ENCODE data around the gene SLC6A12. TPM values are rescaled to one million over a fixed set of nuclear protein-coding genes. Genes with fewer than 3 reads are reported as not detected.

SLC6A12 gene
- total RNA-seq, 1 experiment from 2014 or later = 0.79 TPM

GRCh38 chr12:179885-180284, 34.1 kb downstream of the SLC6A12 start (continued):
- TF ChIP-seq IRF1 (CRISPR knock-in tag; IDR thresholded peaks at IDR 0.05) = no peak
- TF ChIP-seq, protein P1, sequence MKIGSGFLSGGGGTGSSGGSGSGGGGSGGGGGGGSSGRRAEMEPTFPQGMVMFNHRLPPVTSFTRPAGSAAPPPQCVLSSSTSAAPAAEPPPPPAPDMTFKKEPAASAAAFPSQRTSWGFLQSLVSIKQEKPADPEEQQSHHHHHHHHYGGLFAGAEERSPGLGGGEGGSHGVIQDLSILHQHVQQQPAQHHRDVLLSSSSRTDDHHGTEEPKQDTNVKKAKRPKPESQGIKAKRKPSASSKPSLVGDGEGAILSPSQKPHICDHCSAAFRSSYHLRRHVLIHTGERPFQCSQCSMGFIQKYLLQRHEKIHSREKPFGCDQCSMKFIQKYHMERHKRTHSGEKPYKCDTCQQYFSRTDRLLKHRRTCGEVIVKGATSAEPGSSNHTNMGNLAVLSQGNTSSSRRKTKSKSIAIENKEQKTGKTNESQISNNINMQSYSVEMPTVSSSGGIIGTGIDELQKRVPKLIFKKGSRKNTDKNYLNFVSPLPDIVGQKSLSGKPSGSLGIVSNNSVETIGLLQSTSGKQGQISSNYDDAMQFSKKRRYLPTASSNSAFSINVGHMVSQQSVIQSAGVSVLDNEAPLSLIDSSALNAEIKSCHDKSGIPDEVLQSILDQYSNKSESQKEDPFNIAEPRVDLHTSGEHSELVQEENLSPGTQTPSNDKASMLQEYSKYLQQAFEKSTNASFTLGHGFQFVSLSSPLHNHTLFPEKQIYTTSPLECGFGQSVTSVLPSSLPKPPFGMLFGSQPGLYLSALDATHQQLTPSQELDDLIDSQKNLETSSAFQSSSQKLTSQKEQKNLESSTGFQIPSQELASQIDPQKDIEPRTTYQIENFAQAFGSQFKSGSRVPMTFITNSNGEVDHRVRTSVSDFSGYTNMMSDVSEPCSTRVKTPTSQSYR (CRISPR knock-in tag; IDR thresholded peaks at IDR 0.05) = no peak
- TF ChIP-seq, protein P2, sequence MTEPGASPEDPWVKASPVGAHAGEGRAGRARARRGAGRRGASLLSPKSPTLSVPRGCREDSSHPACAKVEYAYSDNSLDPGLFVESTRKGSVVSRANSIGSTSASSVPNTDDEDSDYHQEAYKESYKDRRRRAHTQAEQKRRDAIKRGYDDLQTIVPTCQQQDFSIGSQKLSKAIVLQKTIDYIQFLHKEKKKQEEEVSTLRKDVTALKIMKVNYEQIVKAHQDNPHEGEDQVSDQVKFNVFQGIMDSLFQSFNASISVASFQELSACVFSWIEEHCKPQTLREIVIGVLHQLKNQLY (CRISPR knock-in tag; IDR thresholded peaks at IDR 0.05) = no peak

DNA sequence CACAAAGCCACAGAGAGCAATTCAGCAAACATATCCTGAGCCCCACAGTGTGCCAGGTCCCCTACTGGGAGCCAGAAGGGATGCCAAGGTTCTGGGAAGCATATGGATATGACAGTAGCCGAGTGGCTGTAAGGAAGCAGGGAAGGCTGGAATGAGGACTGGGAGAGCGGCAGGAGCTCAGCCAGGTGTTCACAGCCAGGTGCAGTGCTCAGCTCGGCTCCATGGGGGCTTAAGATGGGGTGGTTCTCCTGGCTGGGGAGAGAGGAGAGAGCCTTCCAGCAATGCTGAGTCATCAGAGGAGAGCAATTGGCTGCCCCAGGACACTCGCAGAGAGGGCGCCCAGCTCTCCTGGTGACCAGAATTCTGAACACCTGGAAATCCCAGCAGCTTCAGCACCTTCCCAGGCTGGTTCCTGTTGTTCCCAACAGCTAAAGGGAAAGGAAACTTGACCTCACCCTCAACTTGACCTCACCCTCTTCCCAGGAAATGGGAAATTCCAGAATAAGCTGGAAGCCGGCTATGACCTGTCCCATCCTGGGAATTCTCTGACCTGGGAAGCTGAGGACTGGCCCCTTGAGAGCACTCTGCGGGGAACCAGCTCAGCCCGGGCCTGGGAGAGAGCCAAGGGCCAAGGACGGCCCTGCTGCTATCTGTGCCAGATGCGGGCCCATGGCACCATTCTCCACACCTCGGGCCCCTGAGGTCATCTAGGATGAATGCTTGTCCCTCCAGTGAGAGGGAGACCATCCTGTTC, 34.6 kb downstream of the SLC6A12 start:
- ChIA-PET CTCF (interaction anchor here (1.6 to 4.0 kb wide), 6 partner anchors 9 to 40 kb away, joined by 4 to 36 read pairs (median 14); no protein-coding TSS in a partner anchor), POLR2A (interaction anchor here (0.6 kb wide), 1 partner anchor 20 kb away, joined by 3 read pairs; no protein-coding TSS in a partner anchor)
- TF ChIP-seq NFE2L1 (CRISPR knock-in tag; IDR thresholded peaks at IDR 0.05) (0 out of 2 replicates have a peak, but pooled peaks have one; percentile 42), FOXJ3 (CRISPR knock-in tag; IDR thresholded peaks at IDR 0.05; ENCODE audit: borderline replicate concordance) (no peak), ZNF423 (CRISPR knock-in tag; IDR thresholded peaks at IDR 0.05) (peak; percentile 48), HMGA2 (CRISPR knock-in tag; IDR thresholded peaks at IDR 0.05) (no peak)
- DNase-seq (ENCODE audit: low spot score) (no peak), ATAC-seq (no peak; the same call in 1 of the 2 replicates)
- Mint-ChIP-seq H3K36me3 (no peaks in the 10 kb centered on the region), H3K9me3 (no peaks in the 10 kb centered on the region), H3K27ac (no peak overlapping the region), H3K4me1 (peaks cover 20% of the 10 kb centered on the region), H3K27me3 (ENCODE audit: low read depth) (no peaks in the 10 kb centered on the region; the same call in 1 of the 2 replicates), H3K4me3 (no peak overlapping the region)

GRCh38 chr12:178829-179109, 35.2 kb downstream of the SLC6A12 start:
- no peak overlapping the region for H3K27ac Mint-ChIP-seq
- H3K4me1 Mint-ChIP-seq = peaks cover 20% of the 10 kb centered on the region
- H3K9me3 Mint-ChIP-seq = no peaks in the 10 kb centered on the region
- H3K27me3 Mint-ChIP-seq (ENCODE audit: low read depth) = no peaks in the 10 kb centered on the region; the same call in 1 of the 2 replicates
- H3K4me3 Mint-ChIP-seq = no peak overlapping the region
- ChIA-PET POLR2A (interaction anchor here (0.6 kb wide), 1 partner anchor 21 kb away, joined by 3 read pairs; no protein-coding TSS in a partner anchor), CTCF (interaction anchor here (1.6 to 4.0 kb wide), 6 partner anchors 9 to 41 kb away, joined by 4 to 36 read pairs (median 14); no protein-coding TSS in a partner anchor)
- DNase-seq (ENCODE audit: low spot score) (no peak), ATAC-seq (no peak; the same call in none of the 2 replicates)
- no peaks in the 10 kb centered on the region for H3K36me3 Mint-ChIP-seq
- no peak for TF ChIP-seq NR1H2 (CRISPR knock-in tag; IDR thresholded peaks at IDR 0.05)
- no peak for TF ChIP-seq OVOL2 (CRISPR knock-in tag; IDR thresholded peaks at IDR 0.05; ENCODE audit: borderline replicate concordance)
- no peak for TF ChIP-seq HMGXB4 (CRISPR knock-in tag; IDR thresholded peaks at IDR 0.05)
- TF ChIP-seq ZNF317 (CRISPR knock-in tag; IDR thresholded peaks at IDR 0.05; ENCODE audit: borderline replicate concordance, low read depth) = no peak
- TF ChIP-seq HMGA2 (CRISPR knock-in tag; IDR thresholded peaks at IDR 0.05) = no peak
- TF ChIP-seq JAZF1 (CRISPR knock-in tag; IDR thresholded peaks at IDR 0.05) = no peak
- no peak for TF ChIP-seq MYBL2 (CRISPR knock-in tag; IDR thresholded peaks at IDR 0.05)
- TF ChIP-seq, protein P3, sequence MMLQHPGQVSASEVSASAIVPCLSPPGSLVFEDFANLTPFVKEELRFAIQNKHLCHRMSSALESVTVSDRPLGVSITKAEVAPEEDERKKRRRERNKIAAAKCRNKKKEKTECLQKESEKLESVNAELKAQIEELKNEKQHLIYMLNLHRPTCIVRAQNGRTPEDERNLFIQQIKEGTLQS (CRISPR knock-in tag; conservative IDR thresholded peaks at IDR 0.05) = no peak
- TF ChIP-seq FOXP1 (CRISPR knock-in tag; IDR thresholded peaks at IDR 0.05; ENCODE audit: borderline replicate concordance) = no peak
- TF ChIP-seq, protein P4, sequence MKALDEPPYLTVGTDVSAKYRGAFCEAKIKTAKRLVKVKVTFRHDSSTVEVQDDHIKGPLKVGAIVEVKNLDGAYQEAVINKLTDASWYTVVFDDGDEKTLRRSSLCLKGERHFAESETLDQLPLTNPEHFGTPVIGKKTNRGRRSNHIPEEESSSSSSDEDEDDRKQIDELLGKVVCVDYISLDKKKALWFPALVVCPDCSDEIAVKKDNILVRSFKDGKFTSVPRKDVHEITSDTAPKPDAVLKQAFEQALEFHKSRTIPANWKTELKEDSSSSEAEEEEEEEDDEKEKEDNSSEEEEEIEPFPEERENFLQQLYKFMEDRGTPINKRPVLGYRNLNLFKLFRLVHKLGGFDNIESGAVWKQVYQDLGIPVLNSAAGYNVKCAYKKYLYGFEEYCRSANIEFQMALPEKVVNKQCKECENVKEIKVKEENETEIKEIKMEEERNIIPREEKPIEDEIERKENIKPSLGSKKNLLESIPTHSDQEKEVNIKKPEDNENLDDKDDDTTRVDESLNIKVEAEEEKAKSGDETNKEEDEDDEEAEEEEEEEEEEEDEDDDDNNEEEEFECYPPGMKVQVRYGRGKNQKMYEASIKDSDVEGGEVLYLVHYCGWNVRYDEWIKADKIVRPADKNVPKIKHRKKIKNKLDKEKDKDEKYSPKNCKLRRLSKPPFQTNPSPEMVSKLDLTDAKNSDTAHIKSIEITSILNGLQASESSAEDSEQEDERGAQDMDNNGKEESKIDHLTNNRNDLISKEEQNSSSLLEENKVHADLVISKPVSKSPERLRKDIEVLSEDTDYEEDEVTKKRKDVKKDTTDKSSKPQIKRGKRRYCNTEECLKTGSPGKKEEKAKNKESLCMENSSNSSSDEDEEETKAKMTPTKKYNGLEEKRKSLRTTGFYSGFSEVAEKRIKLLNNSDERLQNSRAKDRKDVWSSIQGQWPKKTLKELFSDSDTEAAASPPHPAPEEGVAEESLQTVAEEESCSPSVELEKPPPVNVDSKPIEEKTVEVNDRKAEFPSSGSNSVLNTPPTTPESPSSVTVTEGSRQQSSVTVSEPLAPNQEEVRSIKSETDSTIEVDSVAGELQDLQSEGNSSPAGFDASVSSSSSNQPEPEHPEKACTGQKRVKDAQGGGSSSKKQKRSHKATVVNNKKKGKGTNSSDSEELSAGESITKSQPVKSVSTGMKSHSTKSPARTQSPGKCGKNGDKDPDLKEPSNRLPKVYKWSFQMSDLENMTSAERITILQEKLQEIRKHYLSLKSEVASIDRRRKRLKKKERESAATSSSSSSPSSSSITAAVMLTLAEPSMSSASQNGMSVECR (CRISPR knock-in tag; IDR thresholded peaks at IDR 0.05; ENCODE audit: borderline replicate concordance) = no peak
- TF ChIP-seq SMAD3 (CRISPR knock-in tag; IDR thresholded peaks at IDR 0.05; ENCODE audit: borderline replicate concordance) = no peak
- TF ChIP-seq, protein P1 (CRISPR knock-in tag; IDR thresholded peaks at IDR 0.05) = no peak
- TF ChIP-seq RORB (CRISPR knock-in tag; IDR thresholded peaks at IDR 0.05) = no peak
